ENCODE results near the gene KIAA0319L.

- TF ChIP-seq EZH2phosphoT487 (IDR thresholded peaks at IDR 0.05; ENCODE audit: unreplicated experiment), result no peak
- TF ChIP-seq, protein P1, sequence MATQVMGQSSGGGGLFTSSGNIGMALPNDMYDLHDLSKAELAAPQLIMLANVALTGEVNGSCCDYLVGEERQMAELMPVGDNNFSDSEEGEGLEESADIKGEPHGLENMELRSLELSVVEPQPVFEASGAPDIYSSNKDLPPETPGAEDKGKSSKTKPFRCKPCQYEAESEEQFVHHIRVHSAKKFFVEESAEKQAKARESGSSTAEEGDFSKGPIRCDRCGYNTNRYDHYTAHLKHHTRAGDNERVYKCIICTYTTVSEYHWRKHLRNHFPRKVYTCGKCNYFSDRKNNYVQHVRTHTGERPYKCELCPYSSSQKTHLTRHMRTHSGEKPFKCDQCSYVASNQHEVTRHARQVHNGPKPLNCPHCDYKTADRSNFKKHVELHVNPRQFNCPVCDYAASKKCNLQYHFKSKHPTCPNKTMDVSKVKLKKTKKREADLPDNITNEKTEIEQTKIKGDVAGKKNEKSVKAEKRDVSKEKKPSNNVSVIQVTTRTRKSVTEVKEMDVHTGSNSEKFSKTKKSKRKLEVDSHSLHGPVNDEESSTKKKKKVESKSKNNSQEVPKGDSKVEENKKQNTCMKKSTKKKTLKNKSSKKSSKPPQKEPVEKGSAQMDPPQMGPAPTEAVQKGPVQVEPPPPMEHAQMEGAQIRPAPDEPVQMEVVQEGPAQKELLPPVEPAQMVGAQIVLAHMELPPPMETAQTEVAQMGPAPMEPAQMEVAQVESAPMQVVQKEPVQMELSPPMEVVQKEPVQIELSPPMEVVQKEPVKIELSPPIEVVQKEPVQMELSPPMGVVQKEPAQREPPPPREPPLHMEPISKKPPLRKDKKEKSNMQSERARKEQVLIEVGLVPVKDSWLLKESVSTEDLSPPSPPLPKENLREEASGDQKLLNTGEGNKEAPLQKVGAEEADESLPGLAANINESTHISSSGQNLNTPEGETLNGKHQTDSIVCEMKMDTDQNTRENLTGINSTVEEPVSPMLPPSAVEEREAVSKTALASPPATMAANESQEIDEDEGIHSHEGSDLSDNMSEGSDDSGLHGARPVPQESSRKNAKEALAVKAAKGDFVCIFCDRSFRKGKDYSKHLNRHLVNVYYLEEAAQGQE (IDR thresholded peaks at IDR 0.05; ENCODE audit: unreplicated experiment), result no peak
- TF ChIP-seq EZH2 (IDR thresholded peaks at IDR 0.05; ENCODE audit: low read depth, unreplicated experiment), result no peak
Observed at GRCh38 chr1:35597870-35598269, 40.7 kb upstream of the KIAA0319L start.

All from GM23338 (cell line).